K562 (cell line): ENCODE data around the gene ERLEC1. TPM values are rescaled to one million over a fixed set of nuclear protein-coding genes. Genes with fewer than 3 reads are reported as not detected.

ENCODE experiments used
- CAMTA2 ChIP-seq: fragments of 250-450 bp; sonication (Bioruptor Pico); conservative IDR thresholded peaks from 2 replicates; pipeline ENCODE4 v1.5.1; 2022
- CBFA2T2 ChIP-seq: fragments of 450-650 bp; conservative IDR thresholded peaks from 2 replicates; pipeline ENCODE4 v1.6.1; 2017; ENCODE audit warnings: mild to moderate bottlenecking
- HBP1 ChIP-seq: fragments of 450-650 bp; formaldehyde crosslinking; IDR thresholded peaks from 2 replicates; pipeline ENCODE4 v1.4.0; 2022; ENCODE audit warnings: missing genetic modification characterization
- NRF1 ChIP-seq, 2 experiments: fragments of 450-650 bp; IDR thresholded peaks in 1 of 2; conservative IDR thresholded peaks in 1 of 2; 2 replicates each; pipeline ENCODE4 v1.6.1; 2014; ENCODE audit warnings: mild to moderate bottlenecking in 2 of 2
- PML ChIP-seq: IDR thresholded peaks from 2 replicates; pipeline ENCODE4 v1.6.1; 2012; ENCODE audit warnings: low read length, inconsistent platforms
- POLR2H ChIP-seq: IDR thresholded peaks from 2 replicates; pipeline ENCODE4 v1.6.1; 2016; ENCODE audit warnings: missing genetic modification characterization, low read depth, mild to moderate bottlenecking, control low read depth, missing compliant biosample characterization, moderate library complexity
- SMAD1 ChIP-seq: fragments of 150-350 bp; IDR thresholded peaks from 2 replicates; pipeline ENCODE4 v1.6.1; 2014; ENCODE audit warnings: low read length, low read depth; ENCODE audit not compliant: partially characterized antibody
- SREBF2 ChIP-seq: sonication (generic); formaldehyde crosslinking; IDR thresholded peaks from 2 replicates; pipeline ENCODE4 v1.4.0; 2020; ENCODE audit warnings: mild to moderate bottlenecking, missing genetic modification reagents
- TFE3 ChIP-seq: fragments of 450-650 bp; formaldehyde crosslinking; IDR thresholded peaks from 2 replicates; pipeline ENCODE4 v1.4.0; 2020; ENCODE audit warnings: mild to moderate bottlenecking, mixed read lengths
- THAP12 ChIP-seq: fragments of 250-450 bp; sonication (Bioruptor Pico); IDR thresholded peaks from 2 replicates; pipeline ENCODE4 v1.9.0; 2021; ENCODE audit warnings: mild to moderate bottlenecking, inconsistent platforms
- THRA ChIP-seq: fragments of 450-650 bp; IDR thresholded peaks from 2 replicates; pipeline ENCODE4 v1.6.1; 2017; ENCODE audit warnings: mild to moderate bottlenecking, moderate library complexity
- ZNF140 ChIP-seq: fragments of 250-450 bp; sonication (Bioruptor Pico); IDR thresholded peaks from 2 replicates; pipeline ENCODE4 v1.8.0; 2021; ENCODE audit warnings: moderate library complexity, mild to moderate bottlenecking, inconsistent platforms
- ZNF583 ChIP-seq: fragments of 250-450 bp; sonication (Bioruptor Pico); IDR thresholded peaks from 2 replicates; pipeline ENCODE4 v1.4.0; 2020
- ZNF75A ChIP-seq: fragments of 450-650 bp; formaldehyde crosslinking; IDR thresholded peaks from 2 replicates; pipeline ENCODE4 v1.4.0; 2020; ENCODE audit warnings: mild to moderate bottlenecking
- polyA plus RNA-seq, 8 experiments: library from polyadenylated mRNA; depleted of rRNA in 4 of 8; stranded (reverse) in 5 of 8; unstranded in 3 of 8; fragments of >200 nt; fragmentation: Nextera tagmentation in 2 of 8; fragmentation: Illumina TruSeq in 1 of 8; extraction: Ambion mirVana in 2 of 8; extraction: Trizol in 1 of 8; gene quantifications; 2 replicates each; pipeline versions ENCODE4 v1.2.1 to v1.2.3, GENCODE V29; 2011 to 2014; ENCODE audit warnings: inconsistent platforms in 1 of 8, missing spikeins in 1 of 8
- total RNA-seq, 7 experiments: library from RNA; depleted of rRNA in 6 of 7; stranded (reverse); fragments of >200 nt in 6 of 7; fragmentation: Illumina TruSeq in 2 of 7; extraction: Trizol in 2 of 7; gene quantifications; 2 replicates each; pipeline versions ENCODE4 v1.2.1 to v1.2.3, GENCODE V29; 2011 to 2021; ENCODE audit warnings: low replicate concordance in 1 of 7
- TF ChIP-seq, protein P1 (sequence below): sonication (generic); formaldehyde crosslinking; IDR thresholded peaks from 2 replicates; pipeline ENCODE4 v1.8.1; 2023; ENCODE audit warnings: mild to moderate bottlenecking, missing genetic modification reagents
- TF ChIP-seq, protein P2 (sequence below): sonication (generic); formaldehyde crosslinking; IDR thresholded peaks from 2 replicates; pipeline ENCODE4 v1.8.0; 2022; ENCODE audit warnings: mild to moderate bottlenecking, missing genetic modification reagents

Gene ERLEC1
- total and polyA plus RNA-seq, 9 of the 15 experiments (the other 6 are each of a cell fraction or from before 2014, with no cell fraction given): 12.0 to 41.6 (median 30.6) TPM

GRCh38 chr2:53767405-53768241 lies 19.2 kb upstream of the ERLEC1 start, which contains the start of gene CHAC2 (continued):
- TF ChIP-seq HBP1 (CRISPR knock-in tag): no peak
- TF ChIP-seq TFE3 (CRISPR knock-in tag): no peak
- TF ChIP-seq PML: peak; percentile 27; the same call in 1 of the 2 replicates
- no peak for TF ChIP-seq ZNF140 (CRISPR knock-in tag)
- TF ChIP-seq, protein P1, sequence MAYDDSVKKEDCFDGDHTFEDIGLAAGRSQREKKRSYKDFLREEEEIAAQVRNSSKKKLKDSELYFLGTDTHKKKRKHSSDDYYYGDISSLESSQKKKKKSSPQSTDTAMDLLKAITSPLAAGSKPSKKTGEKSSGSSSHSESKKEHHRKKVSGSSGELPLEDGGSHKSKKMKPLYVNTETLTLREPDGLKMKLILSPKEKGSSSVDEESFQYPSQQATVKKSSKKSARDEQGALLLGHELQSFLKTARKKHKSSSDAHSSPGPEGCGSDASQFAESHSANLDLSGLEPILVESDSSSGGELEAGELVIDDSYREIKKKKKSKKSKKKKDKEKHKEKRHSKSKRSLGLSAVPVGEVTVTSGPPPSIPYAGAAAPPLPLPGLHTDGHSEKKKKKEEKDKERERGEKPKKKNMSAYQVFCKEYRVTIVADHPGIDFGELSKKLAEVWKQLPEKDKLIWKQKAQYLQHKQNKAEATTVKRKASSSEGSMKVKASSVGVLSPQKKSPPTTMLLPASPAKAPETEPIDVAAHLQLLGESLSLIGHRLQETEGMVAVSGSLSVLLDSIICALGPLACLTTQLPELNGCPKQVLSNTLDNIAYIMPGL (CRISPR knock-in tag): no peak
- no peak for TF ChIP-seq SMAD1
- TF ChIP-seq ZNF583 (CRISPR knock-in tag): no peak
- TF ChIP-seq, protein P2, sequence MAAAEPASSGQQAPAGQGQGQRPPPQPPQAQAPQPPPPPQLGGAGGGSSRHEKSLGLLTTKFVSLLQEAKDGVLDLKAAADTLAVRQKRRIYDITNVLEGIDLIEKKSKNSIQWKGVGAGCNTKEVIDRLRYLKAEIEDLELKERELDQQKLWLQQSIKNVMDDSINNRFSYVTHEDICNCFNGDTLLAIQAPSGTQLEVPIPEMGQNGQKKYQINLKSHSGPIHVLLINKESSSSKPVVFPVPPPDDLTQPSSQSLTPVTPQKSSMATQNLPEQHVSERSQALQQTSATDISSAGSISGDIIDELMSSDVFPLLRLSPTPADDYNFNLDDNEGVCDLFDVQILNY (CRISPR knock-in tag): 0 out of 2 replicates have a peak, but pooled peaks have one; percentile 52
- peak; percentile 63; the same call in 1 of the 2 replicates for TF ChIP-seq POLR2H
- TF ChIP-seq THAP12 (CRISPR knock-in tag): no peak
- TF ChIP-seq NRF1 (conservative IDR thresholded peaks at IDR 0.05 in 1 of 2, IDR thresholded peaks at IDR 0.05 in 1 of 2): peak; percentile 96
- TF ChIP-seq CBFA2T2: no peak
- TF ChIP-seq CAMTA2 (CRISPR knock-in tag): 0 out of 2 replicates have a peak, but pooled peaks have one; percentile 5
- TF ChIP-seq ZNF75A (CRISPR knock-in tag): no peak
- no peak for TF ChIP-seq THRA
- TF ChIP-seq SREBF2: no peak
